K562 treated with DMSO at 1 percent for 4 hours (cell line): ENCODE data around the gene MAPKAPK5. TPM values are rescaled to one million over a fixed set of nuclear protein-coding genes. Genes with fewer than 3 reads are reported as not detected.

Source experiments
- total RNA-seq: library from RNA; unstranded; fragments of 300-600 nt; gene quantifications from 2 replicates; pipeline ENCODE4 v1.2.3, GENCODE V29; 2022; ENCODE audit not compliant: insufficient read depth

The MAPKAPK5 gene, protein sequence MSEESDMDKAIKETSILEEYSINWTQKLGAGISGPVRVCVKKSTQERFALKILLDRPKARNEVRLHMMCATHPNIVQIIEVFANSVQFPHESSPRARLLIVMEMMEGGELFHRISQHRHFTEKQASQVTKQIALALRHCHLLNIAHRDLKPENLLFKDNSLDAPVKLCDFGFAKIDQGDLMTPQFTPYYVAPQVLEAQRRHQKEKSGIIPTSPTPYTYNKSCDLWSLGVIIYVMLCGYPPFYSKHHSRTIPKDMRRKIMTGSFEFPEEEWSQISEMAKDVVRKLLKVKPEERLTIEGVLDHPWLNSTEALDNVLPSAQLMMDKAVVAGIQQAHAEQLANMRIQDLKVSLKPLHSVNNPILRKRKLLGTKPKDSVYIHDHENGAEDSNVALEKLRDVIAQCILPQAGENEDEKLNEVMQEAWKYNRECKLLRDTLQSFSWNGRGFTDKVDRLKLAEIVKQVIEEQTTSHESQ
- total RNA-seq = 26.5 and 27.2 TPM in 2 replicates

DNA sequence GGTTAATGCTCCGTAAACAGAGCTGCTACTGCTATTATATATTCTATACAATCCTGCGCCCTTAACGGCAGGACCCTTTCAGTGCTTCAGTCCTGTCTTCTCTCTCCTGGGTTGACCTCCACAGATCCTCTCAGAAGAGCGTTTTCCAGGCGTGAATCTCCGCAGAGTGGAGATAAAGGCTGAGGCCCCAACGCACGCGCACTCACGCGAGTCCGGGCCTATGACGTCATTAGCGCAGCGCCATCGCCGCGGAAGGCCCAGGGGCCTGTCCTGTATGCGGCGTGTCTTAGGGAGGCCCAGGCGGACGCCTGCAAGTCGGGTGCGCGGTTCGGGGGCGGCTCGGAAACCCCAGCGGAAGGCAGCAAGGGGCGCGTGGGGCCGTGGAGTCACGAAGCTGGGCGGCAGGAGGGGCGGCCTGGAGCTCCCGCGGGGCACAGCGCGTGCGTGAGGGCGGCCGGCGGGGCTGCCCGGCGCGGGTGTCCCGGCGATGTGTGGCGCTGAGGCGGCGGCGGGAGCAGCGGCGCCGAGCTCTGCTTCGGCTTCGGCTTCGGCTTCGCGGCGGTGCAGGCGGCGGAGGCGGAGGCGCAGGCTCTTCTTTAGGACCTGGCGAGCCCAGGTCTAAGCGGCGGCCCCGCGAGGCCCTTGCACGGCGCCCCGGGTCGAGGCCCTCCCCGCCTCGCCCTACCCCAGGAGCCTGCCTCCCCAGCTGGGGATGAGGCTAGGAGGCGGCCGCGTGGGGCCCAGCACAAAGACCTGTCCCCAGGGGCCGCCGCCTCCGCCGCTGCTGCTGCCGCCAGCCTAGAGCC, at the start of gene MAPKAPK5:
Gene MAPKAPK5 (plus strand): TSS at position 479 of the 806 bp plus-strand sequence. CDS start 506 bp downstream, outside the sequence.

Other genes starting within 250 kb of the MAPKAPK5 start
- 44.6 and 48.2 TPM in 2 replicates for gene ATXN2, start 242.9 kb upstream of the MAPKAPK5 start, total RNA-seq
- gene BRAP, start 156.3 kb upstream of the MAPKAPK5 start, total RNA-seq = 17.4 and 20.6 TPM in 2 replicates
- 8.4 and 18.8 TPM in 2 replicates for gene ACAD10, start 156.2 kb upstream of the MAPKAPK5 start, total RNA-seq
- gene ALDH2, start 75.3 kb upstream of the MAPKAPK5 start, total RNA-seq = 61.4 and 81.7 TPM in 2 replicates
- 14.6 and 18.6 TPM in 2 replicates for gene TMEM116, start 170.9 kb downstream of the MAPKAPK5 start, total RNA-seq
- gene ERP29, start 171.2 kb downstream of the MAPKAPK5 start, total RNA-seq = 181 and 189 TPM in 2 replicates